ENCODE measurements around the gene NPPB.

GRCh38 chr1:11860587-11860986 lies 1.8 kb upstream of the NPPB start:
- TF ChIP-seq CTCF (IDR thresholded peaks at IDR 0.05 in 4 of 5, conservative IDR thresholded peaks at IDR 0.05 in 1 of 5): no peak
- no peak for TF ChIP-seq POLR2A (IDR thresholded peaks at IDR 0.05)
